GM12891 (cell line): ENCODE data around the gene SRPK3.
A peak's percentile ranks its signal among the peaks of the same experiment; 100 is the strongest.

ENCODE experiments used
- DNase-seq: peaks from one replicate; pipeline ENCODE4 v3.0.0; 2011; ENCODE audit warnings: low spot score; ENCODE audit not compliant: insufficient read length
- FAIRE-seq: peaks from 2 replicates; lab custom pipeline; 2011; peaks lifted over from hg19 to GRCh38; lab: Jason Lieb, UNC
- PAX5 ChIP-seq: IDR thresholded peaks from 2 replicates; pipeline ENCODE4 v1.6.1; 2011; ENCODE audit warnings: low read length, moderate library complexity, mild to moderate bottlenecking; ENCODE audit not compliant: insufficient read depth, severe bottlenecking
- POLR2A ChIP-seq: IDR thresholded peaks from 2 replicates; pipeline ENCODE4 v1.6.1; 2011; ENCODE audit warnings: low read depth, low read length, control low read depth
- POLR2AphosphoS5 ChIP-seq: IDR thresholded peaks from 2 replicates; pipeline ENCODE4 v1.6.1; 2011; ENCODE audit warnings: low read depth, low read length, control low read depth
- POU2F2 ChIP-seq: IDR thresholded peaks from 2 replicates; pipeline ENCODE4 v1.6.1; 2011; ENCODE audit warnings: low read depth, mild to moderate bottlenecking, control low read depth, low read length, moderate library complexity
- SPI1 ChIP-seq: IDR thresholded peaks from 2 replicates; pipeline ENCODE4 v1.6.1; 2011; ENCODE audit warnings: low read depth, low read length, control low read depth
- TAF1 ChIP-seq: IDR thresholded peaks from 2 replicates; pipeline ENCODE4 v1.6.1; 2011; ENCODE audit warnings: low read depth, low read length, control low read depth

The SRPK3 gene

GRCh38 chrX:153771415-153772315 is 9.2 kb upstream of the SRPK3 start:
- DNase-seq (peak; percentile 11), FAIRE-seq (no peak)
- no peak for TF ChIP-seq POLR2AphosphoS5
- TF ChIP-seq PAX5 = no peak
- TF ChIP-seq POU2F2 = no peak
- no peak for TF ChIP-seq TAF1
- no peak for TF ChIP-seq SPI1
- TF ChIP-seq POLR2A = no peak

GRCh38 chrX:153772316-153773217 is 8.3 kb upstream of the SRPK3 start:
- FAIRE-seq = no peak
- DNase-seq = peak; percentile 3
- no peak for TF ChIP-seq POU2F2
- TF ChIP-seq PAX5 = no peak
- TF ChIP-seq POLR2AphosphoS5 = no peak
- no peak for TF ChIP-seq POLR2A
- no peak for TF ChIP-seq TAF1
- no peak for TF ChIP-seq SPI1

- no peak for FAIRE-seq
Measured at GRCh38 chrX:153773218-153773611, 7.6 kb upstream of the SRPK3 start.

GRCh38 chrX:153773741-153774575 is 6.9 kb upstream of the SRPK3 start:
- no peak for TF ChIP-seq POU2F2
- no peak for TF ChIP-seq POLR2AphosphoS5
- no peak for FAIRE-seq
- no peak for DNase-seq

More at GRCh38 chrX:153773218-153773611, 7.6 kb upstream of the SRPK3 start:
- TF ChIP-seq POLR2AphosphoS5 (no peak), PAX5 (no peak), POLR2A (no peak), POU2F2 (no peak), SPI1 (no peak), TAF1 (no peak)
- peak; percentile 4 for DNase-seq

- TF ChIP-seq TAF1 (no peak), SPI1 (no peak), PAX5 (no peak), POLR2A (no peak), POU2F2 (no peak), POLR2AphosphoS5 (no peak)
- FAIRE-seq = no peak
Measured at GRCh38 chrX:153774576-153775292, 6.1 kb upstream of the SRPK3 start.

GRCh38 chrX:153775293-153776119 is 5.3 kb upstream of the SRPK3 start:
- FAIRE-seq (no peak), DNase-seq (no peak)
- TF ChIP-seq PAX5 (no peak), TAF1 (no peak), POLR2AphosphoS5 (no peak), POLR2A (no peak), POU2F2 (no peak)

More at GRCh38 chrX:153774576-153775292, 6.1 kb upstream of the SRPK3 start:
- no peak for DNase-seq

- DNase-seq (no peak), FAIRE-seq (no peak)
- TF ChIP-seq POLR2AphosphoS5 = no peak
- no peak for TF ChIP-seq SPI1
- TF ChIP-seq POLR2A = no peak
Measured at GRCh38 chrX:153776120-153776599, 4.7 kb upstream of the SRPK3 start.

GRCh38 chrX:153776611-153777045 is 4.2 kb upstream of the SRPK3 start:
- DNase-seq (no peak), FAIRE-seq (no peak)
- TF ChIP-seq TAF1 = no peak
- no peak for TF ChIP-seq SPI1
- no peak for TF ChIP-seq POU2F2
- TF ChIP-seq POLR2A = no peak
- TF ChIP-seq POLR2AphosphoS5 = no peak
- no peak for TF ChIP-seq PAX5
